DMS79 (cell line): ENCODE measurements around the gene SIX2.
A peak's percentile ranks its signal among the peaks of the same experiment; 100 is the strongest.

Experiments used
- DNase-seq: peaks from one replicate; lab custom pipeline; 2025; lab: John Stamatoyannopoulos, UW

SIX2 gene

DNA sequence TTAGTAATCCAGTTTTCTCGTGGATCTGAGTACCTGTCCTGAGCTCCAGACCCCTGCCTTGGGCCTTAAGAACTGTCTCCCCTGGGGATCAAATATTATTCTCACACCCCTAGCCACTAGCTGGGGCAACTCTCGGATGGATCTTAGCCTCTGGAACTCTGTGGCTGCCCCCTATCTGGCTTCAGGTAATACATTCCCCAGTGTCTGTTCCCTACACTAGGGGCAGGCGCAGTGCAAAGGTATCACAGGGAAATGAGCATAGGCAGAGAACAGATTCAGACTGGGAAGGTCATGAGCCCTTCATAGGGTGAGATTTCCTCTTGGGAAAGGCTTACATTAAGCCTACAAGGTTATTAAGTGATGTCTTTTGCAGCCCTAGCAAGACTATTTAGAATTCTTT is 11.2 kb upstream of the SIX2 start:
- no peak for DNase-seq

DNA sequence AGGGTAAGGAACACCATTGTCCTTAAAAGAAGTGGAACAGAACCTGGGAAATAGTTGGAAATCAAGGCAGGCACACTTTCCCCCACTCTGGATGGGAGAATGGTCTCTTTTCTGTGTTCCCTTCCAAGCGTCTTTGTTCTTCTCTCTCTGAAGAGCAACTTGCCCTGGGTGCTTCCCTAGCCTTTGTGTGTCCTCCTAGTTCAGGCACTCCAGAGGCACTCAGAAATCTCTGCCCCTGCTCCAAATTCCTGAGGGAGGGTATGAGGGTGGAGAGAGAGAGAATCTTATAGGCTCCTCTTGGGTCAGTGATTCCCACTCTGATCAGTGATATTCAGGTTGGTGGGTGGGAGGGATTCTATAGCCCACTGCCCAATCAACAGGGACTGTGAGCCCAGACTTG is 8.8 kb upstream of the SIX2 start:
- no peak for DNase-seq

DNA sequence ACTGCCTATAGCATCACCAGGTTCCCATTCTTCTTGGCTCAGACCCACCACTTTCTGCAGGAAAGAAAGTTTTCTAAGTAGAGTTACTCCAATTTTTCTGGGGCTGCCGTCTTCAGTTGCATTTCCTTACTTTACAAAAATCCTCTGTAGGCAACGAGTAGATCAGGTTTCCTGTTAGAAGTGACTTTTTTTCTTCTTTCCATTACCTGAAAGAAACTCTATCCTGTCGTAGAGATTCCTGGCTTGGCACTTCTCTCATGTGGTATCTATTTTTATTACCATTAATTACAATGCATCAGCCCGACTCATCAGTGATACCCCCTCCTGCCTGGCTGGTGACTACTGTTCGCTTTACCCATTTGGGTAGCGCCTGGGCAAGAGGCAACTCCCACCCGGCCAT is 5.6 kb upstream of the SIX2 start:
- DNase-seq, result no peak

DNA sequence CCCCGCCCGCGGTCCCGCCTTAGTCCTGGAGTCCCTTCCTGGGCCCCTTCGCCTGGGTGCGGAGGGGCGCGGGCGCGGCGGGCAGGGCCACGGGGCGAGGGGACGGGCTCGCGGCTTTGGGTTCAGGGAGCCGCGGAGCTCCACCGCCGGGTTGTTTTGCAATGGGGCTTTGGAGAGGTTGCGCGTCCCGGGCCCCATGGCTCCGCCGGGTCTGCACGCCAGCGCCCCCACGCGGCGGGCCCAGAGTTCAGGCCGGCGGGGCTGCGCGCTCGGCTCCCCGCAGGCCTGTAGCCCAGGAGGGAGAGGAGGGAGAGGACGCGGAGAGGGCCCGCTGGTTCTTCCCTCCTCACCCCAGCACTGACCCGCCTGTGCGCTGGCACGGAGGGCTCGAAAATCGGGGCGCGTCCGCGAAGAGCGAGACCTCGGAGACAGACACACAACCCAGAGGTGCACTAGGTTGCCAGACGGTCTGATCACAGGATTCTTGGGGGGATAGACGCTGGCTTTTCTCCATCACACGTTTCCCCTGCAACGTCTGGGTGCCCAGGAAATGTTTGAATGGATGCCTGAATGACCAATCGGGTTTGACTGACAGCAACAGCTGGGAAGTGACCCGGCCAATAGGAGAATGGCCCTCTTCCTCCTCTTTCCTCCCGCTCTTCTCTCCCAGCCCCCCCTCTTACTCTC is 4.9 kb upstream of the SIX2 start:
- DNase-seq, result peak; percentile 9

DNA sequence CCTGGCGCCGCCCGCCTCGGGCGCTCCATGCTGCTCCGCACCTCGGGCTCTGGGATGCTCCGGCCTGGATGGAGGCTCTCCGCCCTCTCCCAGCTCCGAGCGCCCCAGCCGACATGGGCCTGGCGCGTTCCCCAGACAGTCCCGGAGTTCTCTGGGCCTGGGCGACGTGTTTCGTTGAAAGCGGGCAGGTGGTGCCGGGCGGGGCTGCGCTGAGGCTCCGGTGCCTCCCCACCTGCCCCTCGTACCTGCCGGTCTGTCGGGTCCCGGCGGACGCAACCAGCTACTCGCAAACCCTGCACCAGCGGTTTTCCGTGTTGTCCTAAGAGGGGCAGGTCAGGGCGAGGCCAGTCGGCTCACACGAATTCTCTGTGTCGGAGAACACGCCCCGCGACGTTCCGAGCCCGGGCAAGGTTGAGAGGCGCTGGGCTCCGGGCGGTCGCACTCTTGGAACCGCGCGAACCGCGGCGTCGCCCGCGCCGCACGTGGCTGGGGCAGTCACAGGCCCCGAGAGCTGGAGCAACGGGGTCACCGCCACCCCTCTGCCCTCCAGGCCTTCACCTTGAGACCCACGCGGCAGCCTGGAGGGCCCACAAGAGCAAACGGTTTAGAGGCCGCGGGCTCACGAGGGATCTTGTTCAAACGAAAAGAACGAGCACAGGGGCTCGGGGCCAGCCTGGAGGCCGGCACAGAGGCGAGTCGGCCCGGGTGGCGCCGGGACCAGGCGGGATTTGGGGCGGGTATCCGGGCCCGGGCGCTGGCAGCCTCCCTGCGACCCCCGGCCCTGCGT is 4.2 kb upstream of the SIX2 start:
- no peak for DNase-seq

DNA sequence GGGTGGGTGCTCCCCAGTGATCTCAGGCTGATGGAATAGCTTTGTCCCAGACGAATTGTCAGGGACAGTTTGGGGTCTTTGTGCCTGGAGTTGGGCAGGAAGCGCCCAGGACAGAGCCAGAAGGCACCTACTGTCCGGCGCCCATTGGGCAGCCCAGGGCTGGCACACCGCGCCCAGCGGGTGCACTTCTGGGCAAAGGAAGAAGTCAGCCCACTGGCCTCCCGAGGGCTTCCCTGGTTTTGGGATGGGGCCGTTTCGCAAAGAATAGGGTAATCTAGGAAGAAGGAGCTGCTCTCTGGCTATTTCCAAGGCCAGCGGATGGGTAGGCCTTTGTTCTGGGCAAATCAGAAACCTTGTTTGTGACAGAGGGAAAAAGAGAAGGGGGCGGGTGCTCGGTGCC is 3.5 kb upstream of the SIX2 start:
- DNase-seq, result no peak

DNA sequence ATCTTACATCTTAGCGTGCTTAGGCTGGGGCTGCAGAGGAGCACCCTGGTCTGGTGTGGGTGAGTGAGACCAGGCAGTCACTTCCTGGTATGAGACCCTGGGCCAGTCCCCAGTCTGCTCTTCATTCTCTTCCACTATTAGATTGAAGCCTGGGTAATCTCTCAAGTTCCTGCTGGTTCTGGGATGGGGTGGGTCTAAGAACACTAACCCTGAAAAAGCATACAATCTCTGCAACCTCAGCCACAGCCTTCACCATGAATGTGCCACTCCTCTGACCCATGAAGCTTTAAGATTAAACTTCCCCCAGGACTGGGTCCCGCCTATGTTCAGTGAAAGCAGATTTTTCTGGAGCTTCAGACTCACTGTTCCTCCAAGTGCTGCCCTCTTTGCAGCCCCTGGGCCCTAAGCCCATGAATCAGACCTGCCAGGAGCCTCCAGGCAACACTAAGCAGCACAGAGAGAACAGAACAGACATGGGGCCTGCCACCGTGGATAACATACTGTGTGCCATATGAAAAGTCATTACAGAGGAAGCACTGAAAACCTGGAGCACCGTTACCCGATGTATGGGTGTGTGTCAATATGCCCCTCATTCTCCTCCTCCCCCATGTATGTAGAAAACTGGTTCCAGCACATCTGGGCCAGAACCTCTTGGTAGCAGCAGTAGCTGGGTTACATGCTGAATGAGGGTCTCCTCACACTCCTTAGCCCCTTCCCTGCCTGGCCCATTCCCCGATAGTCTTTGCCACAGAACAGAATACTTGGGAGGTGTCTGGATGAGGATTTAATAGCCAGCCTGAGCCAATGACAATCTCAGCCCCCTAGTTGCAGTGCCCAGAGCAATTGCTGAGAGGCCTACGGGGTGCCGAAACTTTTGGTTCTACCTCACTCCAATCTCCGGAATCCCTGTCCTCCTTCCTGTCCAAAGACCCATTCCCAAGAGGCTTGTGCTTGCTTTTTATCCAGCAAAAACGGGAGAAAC is 2.7 kb upstream of the SIX2 start:
- no peak for DNase-seq

DNA sequence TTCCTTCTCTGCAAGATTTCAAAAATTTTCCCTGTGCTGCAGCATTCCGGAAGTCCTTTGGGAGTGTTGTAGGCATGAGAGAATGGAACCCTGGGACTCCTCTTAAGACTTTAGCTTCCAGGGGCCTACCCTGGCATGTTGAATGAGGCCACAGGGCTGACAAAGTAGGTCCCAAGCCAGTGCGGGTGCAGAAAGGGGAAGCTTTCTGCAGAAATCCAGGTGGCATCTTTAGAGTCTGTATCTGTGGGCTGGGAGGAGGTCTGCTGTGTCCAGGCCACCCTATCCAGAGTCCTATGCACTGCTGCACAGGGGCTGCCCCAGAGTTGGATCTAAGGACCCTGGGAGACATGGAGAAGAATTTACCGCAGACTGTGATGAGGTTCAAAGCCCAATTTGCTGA is 1.9 kb upstream of the SIX2 start:
- DNase-seq, result no peak

DNA sequence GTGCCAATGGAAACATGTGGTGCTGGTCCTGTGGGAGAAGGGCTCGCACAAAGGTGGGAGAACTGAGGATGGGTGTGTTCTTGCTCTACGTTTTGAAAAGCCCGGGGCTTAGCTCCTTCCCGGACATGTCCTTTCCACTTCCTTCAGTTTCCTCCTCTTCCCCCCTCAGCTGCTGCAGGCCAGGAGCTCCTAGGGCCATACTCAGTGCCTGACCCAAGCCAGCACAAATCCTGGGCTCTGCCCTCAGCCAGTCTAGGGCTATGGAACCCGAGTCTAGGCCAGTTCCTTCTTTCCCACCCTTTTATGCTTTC is 1.4 kb upstream of the SIX2 start:
- no peak for DNase-seq

DNA sequence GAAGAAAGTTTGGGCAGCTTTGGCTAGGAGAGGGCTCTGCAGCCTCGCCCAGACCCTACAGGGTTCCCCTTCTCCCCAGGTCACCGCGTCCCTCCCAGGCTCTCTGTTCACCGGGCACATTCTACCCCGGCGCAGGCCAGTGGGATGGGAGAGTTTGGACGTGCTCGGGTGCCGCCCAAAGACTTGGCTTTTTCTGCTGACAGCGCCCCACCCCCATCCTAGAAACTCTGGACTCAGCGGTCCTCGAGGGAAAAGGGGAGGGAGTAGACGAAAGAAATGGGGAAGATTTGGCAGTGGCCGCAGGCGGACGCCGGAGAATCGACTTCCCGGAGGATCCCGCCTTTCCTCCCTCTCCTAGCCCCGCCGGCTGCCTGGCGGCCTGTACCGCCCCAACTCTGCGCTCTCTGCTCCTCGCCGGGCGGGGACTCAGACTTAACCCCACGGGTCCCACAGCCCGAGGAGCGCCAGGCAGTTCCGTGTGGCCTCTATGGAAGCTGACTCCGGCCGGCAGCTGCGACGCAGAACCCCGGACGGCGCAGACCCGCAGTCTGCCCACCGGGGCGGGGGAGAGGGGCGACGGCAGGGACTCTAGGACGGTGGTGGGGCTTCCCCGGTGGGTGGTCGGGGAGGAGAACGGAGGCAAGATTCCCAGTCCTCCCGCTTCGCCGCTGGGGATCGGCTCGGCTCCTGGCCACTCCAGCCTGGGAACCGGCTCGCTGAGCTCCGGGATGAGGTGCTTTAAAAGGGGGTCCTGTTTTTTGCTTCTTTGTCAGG is 863 bp upstream of the SIX2 start:
- DNase-seq, result peak; percentile 35

DNA sequence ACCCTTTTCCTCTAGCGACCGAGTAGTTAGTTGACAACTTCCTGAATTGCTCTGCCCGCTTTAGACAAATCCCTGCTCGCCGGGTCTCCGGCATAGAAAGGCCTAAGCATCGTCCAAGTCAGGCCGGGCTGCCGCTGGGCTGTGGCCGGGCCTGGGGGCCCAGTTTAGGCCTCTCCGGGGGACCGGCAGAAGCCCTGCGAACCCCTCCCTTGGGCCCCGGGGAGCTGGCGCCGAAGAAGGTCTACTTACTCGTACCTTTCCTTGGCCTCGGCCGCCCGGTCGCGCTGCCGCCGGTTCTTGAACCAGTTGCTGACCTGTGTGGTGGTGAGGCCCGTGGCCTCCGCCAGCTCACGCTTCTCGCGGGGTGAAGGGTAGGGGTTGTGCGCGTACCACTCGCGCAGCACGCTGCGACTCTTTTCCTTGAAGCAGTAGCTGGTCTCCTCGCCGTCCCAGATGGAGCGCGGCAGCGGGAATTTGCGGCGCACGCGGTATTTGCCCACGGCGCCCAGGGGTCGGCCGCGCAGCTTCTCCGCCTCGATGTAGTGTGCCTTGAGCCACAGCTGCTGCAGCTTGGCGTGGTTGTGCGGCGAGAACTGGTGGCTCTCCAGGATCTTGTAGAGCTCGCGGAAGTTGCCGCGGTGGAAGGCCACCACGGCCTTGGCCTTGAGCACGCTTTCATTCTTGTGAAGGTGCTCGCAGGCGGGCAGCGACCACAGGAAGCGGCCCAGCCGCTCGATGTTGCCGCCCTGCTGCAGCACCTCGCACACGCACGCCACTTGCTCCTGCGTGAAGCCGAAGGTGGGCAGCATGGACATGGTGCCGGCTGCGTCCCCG is 739 bp downstream of the SIX2 start:
- DNase-seq, result no peak

DNA sequence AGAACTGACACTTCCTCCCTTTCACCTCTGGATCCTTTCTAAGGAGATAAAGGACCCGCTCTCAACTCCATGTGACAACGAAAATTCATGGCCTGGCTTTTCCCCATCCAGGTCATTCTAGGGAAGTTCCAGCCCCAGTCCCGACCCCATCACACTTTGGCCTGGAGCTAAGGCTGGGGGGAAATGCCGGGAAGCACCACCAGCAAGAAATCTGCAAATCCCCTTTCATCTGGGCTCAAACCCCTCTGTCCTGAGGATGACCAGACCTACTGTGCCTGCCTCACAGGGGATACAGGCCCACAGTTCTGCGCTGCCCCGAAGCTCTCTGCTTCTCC is 1.3 kb downstream of the SIX2 start:
- DNase-seq, result no peak

DNA sequence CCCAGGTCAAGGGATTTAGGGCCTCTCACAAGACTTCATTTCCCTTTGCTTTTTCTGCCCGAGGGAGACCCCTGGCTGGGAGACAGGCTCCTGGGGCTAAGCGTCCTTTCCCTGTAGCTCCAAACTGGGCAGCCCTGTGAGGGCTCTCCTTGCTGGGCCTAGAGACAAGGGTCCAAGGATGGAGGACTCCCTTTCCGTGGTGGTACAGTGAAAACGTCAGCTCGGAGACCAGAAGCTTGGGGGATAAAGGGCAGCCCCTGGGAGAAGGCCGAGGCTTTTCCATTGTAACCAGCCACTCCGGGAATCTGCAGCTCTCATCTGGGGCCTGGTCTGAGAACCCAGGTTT is 2.3 kb downstream of the SIX2 start:
- no peak for DNase-seq

DNA sequence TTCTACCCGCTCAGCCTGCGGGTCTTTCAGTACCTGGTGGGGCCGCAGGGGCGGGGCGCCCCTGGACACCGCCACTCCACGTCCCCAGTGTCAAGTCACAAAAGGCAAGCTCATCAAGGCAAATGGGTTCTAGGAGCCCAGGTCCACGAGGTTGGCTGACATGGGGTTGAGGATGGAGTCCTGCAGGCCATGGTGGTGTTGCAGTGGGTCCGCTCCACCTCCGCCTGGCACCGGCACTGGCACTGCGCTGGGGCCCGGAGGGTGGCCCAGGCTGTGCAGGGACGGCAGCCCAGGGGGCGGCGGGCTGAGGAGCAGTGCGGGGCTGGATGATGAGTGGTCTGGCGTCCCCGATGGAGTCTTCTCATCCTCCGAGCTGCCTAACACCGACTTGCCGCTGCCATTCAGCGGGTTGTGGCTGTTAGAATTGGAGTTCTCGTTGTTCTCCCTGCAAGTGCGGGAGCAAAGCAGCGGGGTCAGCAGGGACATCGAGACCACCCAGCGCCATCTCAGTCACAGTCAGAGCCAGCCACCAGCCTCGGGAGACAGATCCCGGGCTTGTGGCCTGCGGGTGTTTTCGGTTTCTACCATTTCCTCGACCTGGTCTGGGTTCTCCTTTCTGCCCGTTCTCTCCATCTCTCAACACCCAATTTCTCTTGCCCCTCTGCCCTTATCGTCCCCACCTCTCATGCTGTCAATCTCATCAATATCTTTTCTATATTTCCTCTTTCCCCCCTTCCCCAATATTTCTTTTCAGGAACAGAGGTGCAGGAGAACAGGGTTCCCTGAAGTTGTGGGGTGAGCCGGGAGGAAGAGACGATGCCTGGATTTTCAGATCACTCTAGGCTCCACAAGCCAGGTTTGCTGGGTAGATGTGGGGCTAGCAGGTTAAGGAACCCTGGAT is 3.0 kb downstream of the SIX2 start:
- DNase-seq, result no peak

DNA sequence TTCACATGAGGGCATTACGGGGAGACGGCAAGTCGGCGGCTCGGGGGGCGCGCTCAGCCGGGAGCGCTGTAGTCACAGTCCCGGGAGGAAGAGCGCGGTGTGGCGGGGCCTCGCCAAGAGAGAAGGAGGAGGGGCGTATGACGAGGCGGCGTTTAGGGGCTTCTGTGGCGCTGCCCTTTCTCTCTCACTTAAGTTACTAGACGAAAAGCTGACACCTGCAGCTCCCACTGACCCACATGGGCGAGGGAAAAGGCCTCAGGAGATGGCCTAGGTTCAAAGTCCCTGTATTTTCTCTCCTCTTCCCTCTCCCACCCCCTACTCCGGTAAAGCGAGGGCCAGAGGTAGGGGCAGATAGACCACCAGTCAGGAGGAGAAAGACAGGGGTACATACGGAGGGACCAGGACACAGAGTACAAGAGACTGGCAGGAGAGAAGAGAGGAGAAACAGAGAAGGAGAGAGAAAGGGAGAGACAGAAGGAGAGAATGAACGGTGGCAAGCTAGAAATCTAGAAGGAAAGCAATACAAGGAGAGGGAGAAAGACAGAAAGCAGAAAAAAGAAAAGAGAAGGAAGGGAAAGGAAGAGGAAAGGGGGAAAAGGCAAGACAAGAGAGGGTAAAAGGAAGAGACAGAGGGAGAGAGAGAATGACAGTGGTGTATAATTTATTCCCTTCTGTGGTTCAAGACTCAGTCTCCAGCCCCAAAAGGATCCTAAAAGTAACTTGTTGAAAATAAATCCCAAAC is 3.8 kb downstream of the SIX2 start:
- DNase-seq, result no peak

DNA sequence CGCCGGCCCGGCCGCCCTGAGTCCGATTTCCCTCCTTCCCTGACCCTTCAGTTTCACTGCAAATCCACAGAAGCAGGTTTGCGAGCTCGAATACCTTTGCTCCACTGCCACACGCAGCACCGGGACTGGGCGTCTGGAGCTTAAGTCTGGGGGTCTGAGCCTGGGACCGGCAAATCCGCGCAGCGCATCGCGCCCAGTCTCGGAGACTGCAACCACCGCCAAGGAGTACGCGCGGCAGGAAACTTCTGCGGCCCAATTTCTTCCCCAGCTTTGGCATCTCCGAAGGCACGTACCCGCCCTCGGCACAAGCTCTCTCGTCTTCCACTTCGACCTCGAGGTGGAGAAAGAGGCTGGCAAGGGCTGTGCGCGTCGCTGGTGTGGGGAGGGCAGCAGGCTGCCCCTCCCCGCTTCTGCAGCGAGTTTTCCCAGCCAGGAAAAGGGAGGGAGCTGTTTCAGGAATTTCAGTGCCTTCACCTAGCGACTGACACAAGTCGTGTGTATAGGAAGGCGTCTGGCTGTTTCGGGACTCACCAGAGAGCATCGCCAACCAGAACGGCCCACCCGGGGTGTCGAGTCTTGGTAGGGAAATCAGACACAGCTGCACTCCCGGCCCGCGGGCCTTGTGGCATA is 4.6 kb downstream of the SIX2 start:
- no peak for DNase-seq

DNA sequence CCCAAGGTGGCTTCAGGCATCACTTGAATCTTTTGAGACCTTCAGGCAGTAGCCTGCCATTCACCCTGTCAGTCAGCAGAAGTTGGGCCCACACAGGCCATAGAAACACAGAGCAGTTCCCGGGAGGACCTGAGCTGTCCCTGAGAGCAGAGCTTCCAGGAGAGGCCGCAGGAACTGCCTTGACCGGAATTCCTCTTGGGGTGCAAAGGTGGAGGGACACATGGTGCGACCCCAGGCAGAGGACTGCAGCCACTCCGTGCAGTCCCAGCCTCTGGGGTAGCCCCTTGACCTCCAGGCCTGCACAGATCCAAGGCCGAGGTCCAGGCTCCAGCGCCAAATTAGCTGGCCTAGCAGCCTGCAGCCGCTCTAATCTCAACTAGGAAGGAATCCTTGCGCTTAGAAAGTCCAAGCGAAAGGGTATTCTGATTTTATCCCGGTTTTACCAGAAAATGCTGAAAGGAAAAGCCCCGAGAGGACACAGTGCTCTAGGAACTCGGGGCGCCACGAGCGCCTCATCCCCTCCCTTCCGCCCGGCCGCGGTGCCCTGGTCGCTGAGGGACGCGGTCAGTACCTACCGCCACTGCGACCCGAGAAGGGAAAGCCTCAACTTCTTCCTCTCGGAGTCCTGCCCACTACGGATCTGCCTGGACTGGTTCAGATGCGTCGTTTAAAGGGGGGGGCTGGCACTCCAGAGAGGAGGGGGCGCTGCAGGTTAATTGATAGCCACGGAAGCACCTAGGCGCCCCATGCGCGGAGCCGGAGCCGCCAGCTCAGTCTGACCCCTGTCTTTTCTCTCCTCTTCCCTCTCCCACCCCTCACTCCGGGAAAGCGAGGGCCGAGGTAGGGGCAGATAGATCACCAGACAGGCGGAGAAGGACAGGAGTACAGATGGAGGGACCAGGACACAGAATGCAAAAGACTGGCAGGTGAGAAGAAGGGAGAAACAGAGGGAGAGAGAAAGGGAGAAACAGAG is 5.4 kb downstream of the SIX2 start:
- DNase-seq, result no peak

DNA sequence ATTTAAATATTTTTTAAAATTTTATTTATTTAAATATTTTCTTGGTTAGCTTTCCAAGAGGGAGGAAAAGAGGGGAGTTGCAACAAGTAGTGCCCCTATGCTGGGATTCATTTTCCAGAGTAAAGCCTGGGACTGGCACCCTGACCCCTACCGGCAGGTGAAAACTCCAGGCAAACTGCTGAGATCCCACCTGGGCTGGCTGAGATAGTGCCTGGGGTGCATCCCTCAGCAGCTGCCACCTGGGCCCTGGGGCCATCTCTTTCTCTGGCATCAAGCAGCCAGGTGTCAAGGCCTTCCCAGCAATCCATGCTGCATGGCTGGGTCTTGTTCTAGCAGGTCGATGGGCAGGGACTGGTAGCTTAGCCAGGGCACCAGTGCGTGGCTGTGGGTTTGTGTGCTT is 6.6 kb downstream of the SIX2 start:
- DNase-seq, result no peak
